22Rv1 (cell line): ENCODE results near the gene UMPS.
"Not testable (repeated sequence)": the region's sequence is repeated elsewhere in the genome, so short reads cannot be mapped to it uniquely, and the experiment has no call there.

Experiments used
- ZFX ChIP-seq: fragments of 450-650 bp; IDR thresholded peaks from 2 replicates; pipeline ENCODE4 v1.6.1; 2017; ENCODE audit warnings: antibody characterized with exemption, borderline replicate concordance
- TF ChIP-seq, protein P1 (sequence below): fragments of 450-650 bp; IDR thresholded peaks from 2 replicates; pipeline ENCODE4 v1.5.1; 2017; ENCODE audit warnings: mild to moderate bottlenecking

DNA sequence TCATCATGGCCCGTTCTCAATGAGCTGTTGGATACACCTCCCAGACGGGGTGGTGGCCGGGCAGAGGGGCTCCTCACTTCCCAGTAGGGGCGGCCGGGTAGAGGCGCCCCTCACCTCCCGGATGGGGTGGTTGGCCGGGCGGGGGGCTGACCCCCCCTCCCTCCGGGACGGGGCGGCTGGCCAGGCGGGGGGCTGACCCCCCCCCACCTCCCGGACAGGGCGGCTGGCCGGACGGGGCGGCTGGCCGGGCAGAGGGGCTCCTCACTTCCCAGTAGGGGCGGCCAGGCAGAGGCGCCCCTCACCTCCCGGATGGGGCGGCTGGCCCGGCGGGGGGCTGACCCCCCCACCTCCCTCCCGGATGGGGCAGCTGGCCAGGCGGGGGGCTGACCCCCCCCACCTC, 19.6 kb downstream of the UMPS start:
- TF ChIP-seq, protein P1, sequence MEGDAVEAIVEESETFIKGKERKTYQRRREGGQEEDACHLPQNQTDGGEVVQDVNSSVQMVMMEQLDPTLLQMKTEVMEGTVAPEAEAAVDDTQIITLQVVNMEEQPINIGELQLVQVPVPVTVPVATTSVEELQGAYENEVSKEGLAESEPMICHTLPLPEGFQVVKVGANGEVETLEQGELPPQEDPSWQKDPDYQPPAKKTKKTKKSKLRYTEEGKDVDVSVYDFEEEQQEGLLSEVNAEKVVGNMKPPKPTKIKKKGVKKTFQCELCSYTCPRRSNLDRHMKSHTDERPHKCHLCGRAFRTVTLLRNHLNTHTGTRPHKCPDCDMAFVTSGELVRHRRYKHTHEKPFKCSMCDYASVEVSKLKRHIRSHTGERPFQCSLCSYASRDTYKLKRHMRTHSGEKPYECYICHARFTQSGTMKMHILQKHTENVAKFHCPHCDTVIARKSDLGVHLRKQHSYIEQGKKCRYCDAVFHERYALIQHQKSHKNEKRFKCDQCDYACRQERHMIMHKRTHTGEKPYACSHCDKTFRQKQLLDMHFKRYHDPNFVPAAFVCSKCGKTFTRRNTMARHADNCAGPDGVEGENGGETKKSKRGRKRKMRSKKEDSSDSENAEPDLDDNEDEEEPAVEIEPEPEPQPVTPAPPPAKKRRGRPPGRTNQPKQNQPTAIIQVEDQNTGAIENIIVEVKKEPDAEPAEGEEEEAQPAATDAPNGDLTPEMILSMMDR, result not testable (repeated sequence)
- TF ChIP-seq ZFX, result not testable (repeated sequence)
